Panc1 (cell line): ENCODE results near the gene TMCC1.
"Not testable (repeated sequence)": the region's sequence is repeated elsewhere in the genome, so short reads cannot be mapped to it uniquely, and the experiment has no call there.

ENCODE experiments used
- CTCF ChIP-seq: fragments of 450-650 bp; IDR thresholded peaks from 2 replicates; pipeline ENCODE4 v1.5.1; 2017; ENCODE audit warnings: mild to moderate bottlenecking
- REST ChIP-seq, 2 experiments: IDR thresholded peaks; 2 replicates each; pipeline ENCODE4 v1.6.1; 2011 to 2012; ENCODE audit warnings: low read depth in 2 of 2, control low read depth in 1 of 2, low read length in 1 of 2, mild to moderate bottlenecking in 1 of 2, moderate library complexity in 1 of 2; ENCODE audit not compliant: insufficient read depth in 1 of 2
- SIN3A ChIP-seq: IDR thresholded peaks from 2 replicates; pipeline ENCODE4 v1.6.1; 2012; ENCODE audit warnings: low read depth, mild to moderate bottlenecking, low read length, moderate library complexity, borderline replicate concordance; ENCODE audit not compliant: insufficient read depth
- TCF7L2 ChIP-seq: IDR thresholded peaks from 2 replicates; pipeline ENCODE4 v1.6.1; 2011; ENCODE audit warnings: mild to moderate bottlenecking, low read depth, low read length, inconsistent platforms

GRCh38 chr3:129610794-129611445 lies 282.6 kb downstream of the TMCC1 start:
- TF ChIP-seq SIN3A; CTCF; TCF7L2; REST (IDR thresholded peaks at IDR 0.05; ENCODE audit: insufficient read depth in 1 of 2, low read depth in 2 of 2, low read length in 1 of 2): not testable (repeated sequence)
